ENCODE data around the gene ZNF175. TPM values are rescaled to one million over a fixed set of nuclear protein-coding genes. Genes with fewer than 3 reads are reported as not detected.

The ZNF175 gene
- total and polyA plus RNA-seq, 9 of the 15 experiments (the other 6 are each of a cell fraction or from before 2014, with no cell fraction given): 3.7 to 37.9 (median 14.0) TPM

DNA sequence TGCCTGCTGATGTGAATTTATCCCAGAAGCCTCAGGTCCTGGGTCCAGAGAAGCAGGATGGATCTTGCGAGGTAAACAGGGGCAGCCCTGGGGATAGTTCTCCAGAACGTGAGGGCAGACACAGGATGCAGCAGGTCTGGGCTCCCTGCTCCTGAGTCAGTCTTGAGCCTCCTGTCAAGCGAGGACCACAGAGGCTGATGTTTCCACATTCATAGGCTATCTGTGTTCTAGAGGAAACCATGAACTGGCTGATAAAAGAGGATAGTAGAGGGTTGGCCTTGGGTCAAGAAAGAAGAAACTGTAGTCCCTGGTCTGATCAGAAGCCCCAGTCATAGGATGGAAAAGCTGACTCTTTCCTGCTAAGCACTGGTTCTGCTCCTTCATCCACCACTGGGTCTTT lies 2.2 kb downstream of the ZNF175 start:
- peak overlapping the region; percentile 71 for H3K4me3 ChIP-seq
- H3K9me1 ChIP-seq (ENCODE audit: control insufficient read depth, insufficient read depth, low read length): no peaks in the 10 kb centered on the region
- 31% methylated on average over 3 of the region's 3 CpGs for WGBS (ENCODE audit: insufficient coverage, low coverage, missing lambda C conversion rate)
- ATAC-seq (no peak), FAIRE-seq (no peak), DNase-seq (ENCODE audit: extremely low read depth in 1 of 4, low spot score in 3 of 4) (peak in 2 of 4 experiments; percentile 37 to 68)
- no peaks in the 10 kb centered on the region for H3K9me3 ChIP-seq (replicated peaks; ENCODE audit: control insufficient read depth, insufficient read depth, low read depth, low read length)
- peaks cover 53% of the 10 kb centered on the region for H3K36me3 ChIP-seq (ENCODE audit: control insufficient read depth, insufficient read depth, low read length)
- no peaks in the 10 kb centered on the region for H3K27me3 ChIP-seq (ENCODE audit: control insufficient read depth in 2 of 2, insufficient read depth in 2 of 2, low read length in 2 of 2)
- intact Hi-C loops (cut with micrococcal nuclease) (loop anchor here (2.0 kb wide), 2 partner anchors 27 to 65 kb away; no protein-coding TSS in a partner anchor), in situ Hi-C loops (cut with MboI) (no loop called here)
- ChIA-PET POLR2A (interaction anchor here (1.0 to 1.4 kb wide), 2 partner anchors 21 to 25 kb away, joined by 5 to 6 read pairs; no protein-coding TSS in a partner anchor), CTCF (ENCODE audit: low intra/inter-chr PET ratio) (no interaction called here)
- peaks cover 10 to 37% of the 10 kb centered on the region in 2 experiments for H3K4me1 ChIP-seq (replicated peaks in 1 of 2; ENCODE audit: control insufficient read depth in 2 of 2, insufficient read depth in 2 of 2, low read length in 2 of 2)
- peak overlapping the region; percentile 97 for H3K4me2 ChIP-seq (ENCODE audit: insufficient read depth, low read length)
- peak overlapping the region; percentile 47 to 66; a peak in 3 of 4 replicates for H3K9ac ChIP-seq (ENCODE audit: insufficient read depth in 1 of 2, low read depth in 2 of 2, low read length in 2 of 2)
- peaks cover 68% of the 10 kb centered on the region for H3K79me2 ChIP-seq (ENCODE audit: control insufficient read depth, insufficient read depth, low read length)
- TF ChIP-seq CBFA2T3 (IDR thresholded peaks at IDR 0.05): peak; percentile 31; the same call in 1 of the 2 replicates
- TF ChIP-seq ELF2 (CRISPR knock-in tag; IDR thresholded peaks at IDR 0.05): peak; percentile 66; the same call in 1 of the 2 replicates
- no peak for TF ChIP-seq HDAC2 (IDR thresholded peaks at IDR 0.05)
- TF ChIP-seq TCF3 (CRISPR knock-in tag; IDR thresholded peaks at IDR 0.05): peak; percentile 26; the same call in 1 of the 2 replicates
- H3K27ac ChIP-seq (ENCODE audit: extremely low read depth, low read depth, low read length): peak overlapping the region; percentile 76; the same call in 2 of the 3 replicates
- no peaks in the 10 kb centered on the region for H4K20me1 ChIP-seq (replicated peaks; ENCODE audit: control insufficient read depth, insufficient read depth, low read length)
- BruUV-seq (replicated peaks): no TSS peak
- H2AFZ ChIP-seq (ENCODE audit: low read depth, low read length): no peak overlapping the region

DNA sequence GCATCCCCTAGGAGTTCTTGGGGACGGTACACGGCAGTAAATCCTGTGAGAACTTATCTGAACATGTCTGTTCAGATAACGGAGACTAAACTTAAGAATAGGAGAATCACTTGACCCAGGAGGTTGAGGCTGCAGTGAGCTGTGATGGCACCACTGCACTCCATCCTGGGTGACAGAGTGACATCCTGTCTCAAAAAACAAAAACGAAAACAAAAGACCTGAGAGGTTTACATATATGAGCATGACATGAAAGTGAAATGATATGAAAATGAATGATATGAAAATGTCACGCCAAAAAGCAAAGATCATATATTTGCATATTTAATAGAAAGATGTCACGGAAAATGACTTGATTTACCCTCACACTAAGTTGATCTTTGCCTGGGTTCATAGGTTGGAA lies 5.8 kb downstream of the ZNF175 start:
- ATAC-seq: no peak
- TF ChIP-seq ZFX (CRISPR knock-in tag; IDR thresholded peaks at IDR 0.05) (no peak), HMGN3 (IDR thresholded peaks at IDR 0.05; ENCODE audit: borderline replicate concordance, extremely low read depth, insufficient read length, low read depth, low read length) (no peak), ZNF311 (CRISPR knock-in tag; IDR thresholded peaks at IDR 0.05) (no peak), ZNF699 (CRISPR knock-in tag; IDR thresholded peaks at IDR 0.05; ENCODE audit: insufficient replicate concordance) (no peak), ZNF41 (CRISPR knock-in tag; conservative IDR thresholded peaks at IDR 0.05) (no peak), JUN (IDR thresholded peaks at IDR 0.05; ENCODE audit: borderline replicate concordance, low read depth, low read length) (no peak), JUN (CRISPR knock-in tag; IDR thresholded peaks at IDR 0.05; ENCODE audit: borderline replicate concordance) (no peak), ZNF133 (CRISPR knock-in tag; IDR thresholded peaks at IDR 0.05) (no peak), ZNF224 (CRISPR knock-in tag; IDR thresholded peaks at IDR 0.05) (no peak), SMARCA4 (IDR thresholded peaks at IDR 0.05) (no peak), NR4A1 (CRISPR knock-in tag; IDR thresholded peaks at IDR 0.05) (no peak), NR4A1 (tag; IDR thresholded peaks at IDR 0.05) (no peak), RUNX1 (IDR thresholded peaks at IDR 0.05; ENCODE audit: low read depth) (no peak), MAFG (tag; conservative IDR thresholded peaks at IDR 0.05) (no peak)
- TF ChIP-seq, protein P1, sequence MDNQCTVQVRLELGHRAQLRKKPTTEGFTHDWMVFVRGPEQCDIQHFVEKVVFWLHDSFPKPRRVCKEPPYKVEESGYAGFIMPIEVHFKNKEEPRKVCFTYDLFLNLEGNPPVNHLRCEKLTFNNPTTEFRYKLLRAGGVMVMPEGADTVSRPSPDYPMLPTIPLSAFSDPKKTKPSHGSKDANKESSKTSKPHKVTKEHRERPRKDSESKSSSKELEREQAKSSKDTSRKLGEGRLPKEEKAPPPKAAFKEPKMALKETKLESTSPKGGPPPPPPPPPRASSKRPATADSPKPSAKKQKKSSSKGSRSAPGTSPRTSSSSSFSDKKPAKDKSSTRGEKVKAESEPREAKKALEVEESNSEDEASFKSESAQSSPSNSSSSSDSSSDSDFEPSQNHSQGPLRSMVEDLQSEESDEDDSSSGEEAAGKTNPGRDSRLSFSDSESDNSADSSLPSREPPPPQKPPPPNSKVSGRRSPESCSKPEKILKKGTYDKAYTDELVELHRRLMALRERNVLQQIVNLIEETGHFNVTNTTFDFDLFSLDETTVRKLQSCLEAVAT (IDR thresholded peaks at IDR 0.05): no peak

More for the DNA sequence above, 5.8 kb downstream of the ZNF175 start:
- FAIRE-seq (no peak), DNase-seq (ENCODE audit: extremely low read depth in 1 of 4, low spot score in 3 of 4) (no peak)
- Histone ChIP-seq H3K4me3 (no peak overlapping the region), H3K4me1 (replicated peaks in 1 of 2; ENCODE audit: control insufficient read depth in 2 of 2, insufficient read depth in 2 of 2, low read length in 2 of 2) (peaks cover 10 to 16% of the 10 kb centered on the region in 2 experiments; a peak in 4 of 5 replicates), H3K9ac (ENCODE audit: insufficient read depth in 1 of 2, low read depth in 2 of 2, low read length in 2 of 2) (no peak overlapping the region), H4K20me1 (replicated peaks; ENCODE audit: control insufficient read depth, insufficient read depth, low read length) (no peaks in the 10 kb centered on the region), H3K9me3 (replicated peaks; ENCODE audit: control insufficient read depth, insufficient read depth, low read depth, low read length) (no peaks in the 10 kb centered on the region; the same call in 1 of the 2 replicates), H3K9me1 (ENCODE audit: control insufficient read depth, insufficient read depth, low read length) (no peaks in the 10 kb centered on the region), H3K27me3 (ENCODE audit: control insufficient read depth in 2 of 2, insufficient read depth in 2 of 2, low read length in 2 of 2) (no peaks in the 10 kb centered on the region), H3K36me3 (ENCODE audit: control insufficient read depth, insufficient read depth, low read length) (peaks cover 86% of the 10 kb centered on the region), H2AFZ (ENCODE audit: low read depth, low read length) (no peak overlapping the region), H3K79me2 (ENCODE audit: control insufficient read depth, insufficient read depth, low read length) (peaks cover 74% of the 10 kb centered on the region), H3K4me2 (ENCODE audit: insufficient read depth, low read length) (no peak overlapping the region), H3K27ac (ENCODE audit: extremely low read depth, low read depth, low read length) (no peak overlapping the region)
- in situ Hi-C loops (cut with MboI) (no loop called here), intact Hi-C loops (cut with micrococcal nuclease) (no loop called here)
- 79% methylated on average over 6 of the region's 6 CpGs for WGBS (ENCODE audit: insufficient coverage, low coverage, missing lambda C conversion rate)
- no TSS peak for BruUV-seq (replicated peaks)
- ChIA-PET CTCF (ENCODE audit: low intra/inter-chr PET ratio) (no interaction called here), POLR2A (no interaction called here)

Data from K562 (cell line).